ENCODE data around the gene OR5K4.

Gene OR5K4, protein sequence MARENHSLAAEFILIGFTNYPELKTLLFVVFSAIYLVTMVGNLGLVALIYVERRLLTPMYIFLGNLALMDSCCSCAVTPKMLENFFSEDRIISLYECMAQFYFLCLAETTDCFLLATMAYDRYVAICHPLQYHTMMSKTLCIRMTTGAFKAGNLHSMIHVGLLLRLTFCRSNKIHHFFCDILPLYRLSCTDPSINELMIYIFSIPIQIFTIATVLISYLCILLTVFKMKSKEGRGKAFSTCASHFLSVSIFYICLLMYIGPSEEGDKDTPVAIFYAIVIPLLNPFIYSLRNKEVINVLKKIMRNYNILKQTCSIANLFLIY

DNA sequence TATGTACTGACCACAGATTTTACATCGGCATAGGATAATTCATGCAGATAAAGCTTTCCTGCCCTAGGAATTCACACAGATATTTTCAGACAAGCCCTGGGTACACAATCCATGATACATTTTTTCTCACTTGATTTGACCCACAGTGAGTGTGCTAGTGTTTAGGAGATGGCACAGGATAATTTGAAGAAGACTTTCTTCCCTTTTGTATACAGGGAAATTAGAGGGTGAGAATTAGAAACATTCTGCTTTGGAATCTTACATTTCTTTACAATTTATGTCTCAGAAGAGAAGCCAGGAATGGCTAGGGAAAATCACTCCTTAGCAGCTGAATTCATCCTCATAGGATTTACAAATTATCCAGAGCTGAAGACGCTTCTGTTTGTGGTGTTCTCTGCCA is at the start of gene OR5K4:
OR5K4 (plus strand) TSS at position 301 of the 400 bp plus-strand sequence; CDS start at position 301, 0 bp downstream.
- DNase-seq (ENCODE audit: low spot score): no peak

DNA sequence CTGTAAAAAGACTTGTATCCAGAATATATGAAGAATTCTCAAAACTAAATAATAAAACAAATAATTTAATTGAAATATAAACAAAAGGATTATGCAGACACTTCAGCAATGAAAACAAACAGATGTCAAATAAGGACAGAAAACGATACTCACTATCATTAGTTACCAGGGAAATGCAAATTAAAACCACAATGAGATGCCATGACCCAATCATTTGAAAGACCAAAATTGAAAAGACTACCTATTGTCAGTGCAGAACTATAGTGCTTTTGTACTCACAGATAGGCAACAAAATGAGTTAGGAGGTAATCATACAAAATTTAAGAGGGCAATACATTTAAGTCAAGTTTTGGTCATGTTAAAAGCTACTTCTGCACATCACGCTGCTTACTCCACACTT is 31.6 kb upstream of the OR5K4 start:
- DNase-seq (ENCODE audit: low spot score): no peak

DNA sequence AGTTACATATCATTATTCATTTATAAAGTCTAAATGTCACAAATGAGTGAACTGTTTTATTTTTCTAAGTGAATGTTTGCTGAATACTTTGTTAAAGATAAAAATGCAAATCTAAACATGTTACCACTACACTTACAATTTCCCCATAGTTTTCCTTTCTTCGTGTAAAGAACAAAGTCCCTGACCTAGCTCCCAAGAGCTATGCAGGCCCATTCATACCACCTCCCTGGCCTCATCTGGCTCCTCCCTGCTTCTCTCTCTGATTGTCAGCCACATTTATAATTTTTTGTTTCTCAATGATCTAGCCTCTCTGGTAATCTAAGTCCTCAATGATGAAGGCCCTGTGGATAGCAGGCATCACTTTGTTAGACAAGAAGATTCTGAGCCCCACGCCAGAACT is 31.0 kb upstream of the OR5K4 start:
- no peak for DNase-seq (ENCODE audit: low spot score)

DNA sequence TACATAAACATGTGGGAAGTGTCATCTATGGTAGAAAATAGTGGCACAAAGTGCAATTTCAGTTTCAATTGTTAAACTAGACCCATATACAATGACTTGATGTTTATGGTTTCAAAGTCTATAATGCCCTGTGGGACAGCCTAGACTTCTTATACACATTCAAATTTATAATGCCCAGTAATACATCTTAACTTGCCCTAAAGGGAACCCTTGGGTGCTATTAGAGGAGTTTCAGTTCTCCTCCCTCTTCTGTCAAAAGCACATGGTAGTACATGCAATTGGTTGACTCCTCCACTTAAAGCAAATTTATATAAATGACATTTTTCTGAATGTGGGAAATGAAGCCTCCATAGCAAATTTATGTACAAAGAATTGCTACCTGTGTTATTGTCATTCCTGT is 30.2 kb upstream of the OR5K4 start:
- no peak for DNase-seq (ENCODE audit: low spot score)

DNA sequence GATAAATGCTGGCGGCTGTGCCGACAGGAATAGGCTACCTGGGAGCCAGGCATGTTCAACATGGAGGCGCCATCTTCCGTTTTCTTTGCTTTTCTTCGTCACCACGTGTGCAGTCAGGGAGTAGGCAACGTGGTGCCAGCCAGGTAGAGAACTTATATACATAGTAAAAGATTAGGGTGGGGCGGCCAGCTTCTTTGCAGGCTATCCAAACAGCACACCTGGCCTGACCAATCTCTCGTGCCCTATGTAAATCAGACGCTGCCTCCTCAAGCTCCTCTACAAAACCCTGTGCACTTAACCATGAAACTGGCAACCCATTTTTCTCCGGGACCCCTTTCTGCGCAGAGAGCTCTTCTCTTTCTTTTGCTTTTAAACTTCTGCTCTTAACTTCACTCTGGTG is 28.6 kb upstream of the OR5K4 start:
- DNase-seq (ENCODE audit: low spot score): no peak

DNA sequence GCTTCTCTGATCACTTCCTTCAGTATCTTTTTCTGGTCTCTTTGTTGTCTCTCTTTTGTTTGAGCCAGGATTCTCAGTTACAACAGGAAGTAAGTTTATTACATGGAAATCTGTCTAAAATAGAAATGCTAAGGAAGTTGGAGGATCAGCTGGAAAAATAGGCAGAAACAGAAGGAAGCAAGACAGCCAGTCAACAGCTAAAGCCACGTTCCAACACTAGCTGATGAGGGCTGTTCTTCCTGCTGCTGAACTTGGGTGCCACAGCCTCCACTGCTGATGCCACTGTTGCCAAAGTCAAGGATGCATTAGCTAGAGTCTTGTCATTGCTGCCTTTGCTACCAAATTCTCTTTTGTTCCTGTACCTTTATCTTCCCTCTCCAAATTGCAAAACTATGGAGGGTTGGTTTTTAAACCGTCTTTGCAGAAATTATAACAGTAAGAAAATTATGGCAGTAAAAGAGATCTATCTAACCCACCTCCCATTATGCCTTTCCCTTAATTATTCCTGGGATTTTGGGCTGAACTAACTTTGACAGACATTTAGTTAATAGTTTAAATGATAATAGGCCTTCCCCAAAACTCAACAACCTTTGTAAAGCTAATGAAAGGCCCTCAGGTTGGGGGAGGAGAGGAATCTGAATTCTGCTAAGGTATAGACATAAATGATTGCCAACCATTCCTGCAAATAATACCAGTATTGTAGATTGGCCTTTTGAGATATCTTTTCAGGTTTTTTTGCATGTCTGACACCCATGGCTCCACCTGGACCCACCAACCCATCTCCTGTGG is 27.4 kb upstream of the OR5K4 start:
- no peak for DNase-seq (ENCODE audit: low spot score)

DNA sequence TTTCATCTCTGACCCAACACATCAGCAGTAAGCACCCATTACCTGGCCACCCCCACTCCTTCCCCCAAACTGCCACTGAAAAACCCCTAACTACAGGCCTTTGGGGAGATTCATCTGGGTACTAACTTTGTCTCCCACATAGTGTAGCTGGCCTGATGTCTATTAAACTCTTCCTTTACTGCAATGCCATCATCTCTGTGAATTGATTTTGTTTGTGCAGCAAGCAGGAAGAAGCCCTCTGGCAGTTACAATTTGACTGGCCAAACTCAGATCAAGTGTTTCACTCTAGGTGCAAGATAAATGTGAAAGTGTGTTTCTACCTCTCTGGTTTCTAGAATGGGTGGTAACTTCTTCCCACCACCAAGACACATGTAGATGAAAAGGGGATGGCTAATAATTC is 26.7 kb upstream of the OR5K4 start:
- no peak for DNase-seq (ENCODE audit: low spot score)

DNA sequence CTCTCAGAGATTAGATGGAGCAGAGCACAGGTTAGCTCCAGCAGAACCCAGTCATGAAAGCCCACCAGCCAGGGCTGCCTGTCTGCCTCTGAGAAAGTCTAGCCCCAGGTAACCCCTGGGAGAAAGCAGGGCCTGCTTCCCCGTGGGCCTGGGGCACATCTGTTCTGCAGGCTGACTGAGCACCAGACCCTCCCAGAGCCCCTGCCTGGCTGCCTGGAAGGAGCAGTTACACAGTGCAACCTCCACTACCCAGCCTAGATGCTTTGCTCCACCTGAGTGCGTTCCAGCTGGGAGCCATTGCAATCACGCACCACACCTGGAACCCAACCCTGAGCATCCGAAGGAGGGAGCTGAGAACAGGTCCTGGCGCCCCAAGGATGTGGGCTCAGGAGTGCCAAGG is 24.7 kb upstream of the OR5K4 start:
- no peak for DNase-seq (ENCODE audit: low spot score)

DNA sequence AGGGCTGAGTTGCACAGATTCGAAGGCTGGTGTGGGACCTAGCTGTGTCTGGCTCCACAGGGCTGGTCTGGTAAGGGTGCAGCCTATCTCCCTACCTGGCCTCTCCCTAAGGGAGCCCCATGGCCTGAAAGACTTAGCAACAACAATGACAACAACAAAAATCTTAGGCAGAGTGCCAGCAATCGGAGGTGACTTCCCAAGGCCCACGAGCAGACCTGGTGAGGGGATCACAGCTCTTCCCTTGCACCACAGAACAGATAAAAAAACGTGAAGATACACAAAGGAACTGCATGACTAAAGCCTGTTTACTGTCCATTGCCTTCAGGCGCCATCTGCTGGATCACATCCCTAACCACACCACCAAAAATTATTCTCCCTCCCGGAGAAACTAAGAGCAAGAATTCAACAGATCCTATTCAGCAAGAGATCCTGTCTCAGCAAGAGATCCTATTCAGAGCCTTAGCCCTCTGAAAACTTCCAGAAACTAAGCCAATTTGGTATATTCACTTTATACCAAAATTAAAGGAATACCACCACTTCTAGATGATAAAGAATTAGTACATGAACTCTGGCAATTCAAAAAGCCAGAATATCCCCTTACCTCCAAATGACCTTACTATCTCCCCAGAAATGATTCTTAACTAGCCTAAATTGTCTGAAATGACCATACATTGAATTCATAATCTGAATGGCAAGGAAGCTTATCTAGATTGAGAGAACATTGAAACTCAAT is 24.1 kb upstream of the OR5K4 start:
- peak; percentile 67 for DNase-seq (ENCODE audit: low spot score)

DNA sequence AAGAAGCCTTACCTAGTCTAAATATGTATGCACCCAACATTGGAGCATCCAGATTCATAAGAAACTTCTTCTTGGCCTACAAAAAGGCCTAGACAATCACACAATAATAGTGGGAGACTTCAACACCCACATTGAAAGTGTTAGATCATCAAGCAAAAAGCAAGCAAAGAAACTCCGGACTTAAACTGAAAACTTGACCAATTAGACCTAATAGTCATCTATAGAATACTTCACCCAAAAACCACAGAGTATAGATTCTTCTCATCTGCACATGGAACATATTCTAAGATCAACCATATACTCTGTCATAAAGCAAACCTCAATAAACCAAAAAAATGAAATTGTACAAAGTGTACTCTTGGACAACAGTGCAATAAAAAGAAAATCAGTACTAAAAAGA is 22.3 kb upstream of the OR5K4 start:
- DNase-seq (ENCODE audit: low spot score): no peak

DNA sequence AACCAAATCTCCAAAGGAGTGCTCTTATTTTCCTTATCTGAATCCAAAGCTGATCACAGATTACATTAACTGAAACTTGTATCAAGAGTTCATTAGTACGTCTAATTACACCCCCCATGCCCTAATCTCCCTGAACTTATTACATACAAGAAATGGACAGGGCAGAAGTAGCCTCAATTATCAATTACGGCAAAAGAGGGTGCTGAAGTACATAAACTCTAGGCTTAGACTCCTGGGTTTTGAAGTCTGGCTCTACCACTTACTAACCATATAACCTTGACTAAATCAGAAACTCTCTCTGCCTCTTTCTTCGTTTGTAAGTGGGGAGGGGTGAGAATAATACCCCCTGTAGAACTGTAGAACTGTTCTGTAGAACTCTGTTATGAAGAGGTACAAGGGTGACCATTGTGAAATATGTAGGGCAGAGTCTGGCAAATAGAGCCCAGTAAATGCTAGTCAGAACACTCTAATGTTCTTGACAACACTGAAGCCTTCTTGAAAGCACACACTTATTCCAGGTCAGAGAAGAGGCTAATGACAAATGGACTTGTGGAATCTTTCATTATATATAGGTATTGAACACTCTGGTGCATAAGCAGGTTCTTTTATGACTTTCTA is 19.6 kb upstream of the OR5K4 start:
- peak; percentile 61 for DNase-seq (ENCODE audit: low spot score)

DNA sequence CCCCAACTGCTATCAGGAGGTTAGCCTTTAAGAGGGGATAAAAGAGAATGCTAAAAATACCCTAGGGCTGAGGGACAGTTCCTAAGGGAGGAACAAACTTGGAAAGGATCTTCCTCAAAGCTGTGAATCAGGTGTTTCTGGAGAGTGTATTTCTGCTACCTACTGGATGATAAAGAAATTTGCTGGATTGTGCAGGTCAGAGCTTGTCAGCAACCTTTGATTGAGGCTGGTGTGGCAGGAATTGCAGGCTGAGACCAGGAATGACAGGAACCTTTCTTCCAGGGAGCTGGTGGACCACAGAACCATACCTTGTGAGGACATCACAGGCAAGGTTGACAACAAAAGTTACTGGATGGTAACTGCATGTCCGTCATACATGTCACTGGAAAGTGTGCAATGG is 14.6 kb upstream of the OR5K4 start:
- no peak for DNase-seq (ENCODE audit: low spot score)

DNA sequence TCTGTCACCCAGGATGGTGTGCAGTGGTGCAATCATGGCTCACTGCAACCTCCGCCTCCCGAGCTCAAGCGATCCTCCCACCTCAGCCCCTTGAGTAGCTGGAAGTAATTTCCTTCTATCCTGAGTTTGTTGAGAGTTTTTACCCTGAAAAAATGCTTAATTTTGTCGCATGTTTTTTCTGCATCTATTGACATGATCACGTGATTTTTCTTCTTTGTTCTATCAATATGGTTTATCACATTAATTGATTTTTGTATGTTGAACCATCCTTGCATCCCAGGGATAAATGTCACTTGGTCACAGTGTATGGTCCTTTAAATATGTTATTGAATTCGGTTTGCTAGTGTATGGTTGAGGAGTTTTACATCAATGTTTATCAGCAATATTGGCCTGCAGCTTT is 11.9 kb upstream of the OR5K4 start:
- DNase-seq (ENCODE audit: low spot score): no peak

DNA sequence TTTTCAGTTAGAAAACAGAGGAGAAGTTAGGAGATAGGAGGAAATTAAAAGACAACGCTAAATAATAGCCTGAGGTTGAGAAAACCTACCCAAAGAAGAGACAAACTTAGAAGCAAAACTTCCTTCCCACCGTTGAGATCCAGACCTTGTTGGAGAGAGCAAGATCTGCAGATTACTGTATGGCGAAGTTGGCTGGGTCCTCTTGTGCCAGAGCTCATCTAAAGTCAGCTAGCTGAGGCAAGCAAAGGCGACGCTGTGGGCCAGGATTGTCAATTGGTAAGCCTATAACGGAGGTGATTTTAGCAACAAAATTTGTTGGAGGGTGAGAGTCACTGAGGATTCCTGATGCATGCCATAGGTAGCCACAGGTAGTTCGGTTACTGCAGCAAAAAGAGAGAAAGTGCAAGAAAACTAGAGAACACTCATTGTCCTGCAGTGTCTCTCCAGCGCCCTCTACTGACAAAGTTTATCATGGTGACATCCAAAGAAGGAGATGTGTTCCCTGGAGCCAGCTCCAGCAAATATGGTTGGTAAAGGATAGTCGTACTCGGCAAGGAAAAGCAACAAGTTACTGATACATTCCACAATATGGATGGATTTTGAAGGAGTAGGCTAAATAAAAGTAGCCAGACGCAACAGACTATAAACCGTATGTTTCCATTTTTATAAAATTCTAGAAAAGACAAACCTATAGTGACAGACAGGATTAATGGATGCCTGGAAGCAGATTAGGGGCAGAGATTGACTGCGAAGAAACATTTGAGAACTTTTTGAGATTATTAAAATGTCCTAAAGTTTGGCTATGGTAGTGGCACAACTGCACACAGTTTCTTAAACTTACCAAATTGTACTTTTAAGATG is 9.8 kb upstream of the OR5K4 start:
- DNase-seq (ENCODE audit: low spot score): peak; percentile 79

DNA sequence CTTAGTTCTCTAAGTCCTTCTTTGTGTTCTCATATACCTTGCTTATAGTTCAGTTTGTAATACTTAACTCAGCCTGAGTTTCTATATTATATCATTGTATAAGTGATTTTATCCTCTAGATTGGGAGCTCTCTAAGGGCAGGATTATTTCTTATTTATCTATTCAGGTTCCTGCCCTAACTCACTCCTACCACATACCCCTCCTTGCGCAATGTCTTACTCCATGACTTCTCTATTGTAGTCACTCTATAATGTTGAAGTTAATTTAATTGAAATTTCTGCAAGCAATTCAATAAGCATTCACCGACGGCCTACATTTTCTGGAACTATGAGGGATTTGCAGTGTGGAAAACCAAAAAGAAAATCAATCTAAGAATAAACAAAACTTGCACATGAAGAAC is 3.6 kb upstream of the OR5K4 start:
- no peak for DNase-seq (ENCODE audit: low spot score)

DNA sequence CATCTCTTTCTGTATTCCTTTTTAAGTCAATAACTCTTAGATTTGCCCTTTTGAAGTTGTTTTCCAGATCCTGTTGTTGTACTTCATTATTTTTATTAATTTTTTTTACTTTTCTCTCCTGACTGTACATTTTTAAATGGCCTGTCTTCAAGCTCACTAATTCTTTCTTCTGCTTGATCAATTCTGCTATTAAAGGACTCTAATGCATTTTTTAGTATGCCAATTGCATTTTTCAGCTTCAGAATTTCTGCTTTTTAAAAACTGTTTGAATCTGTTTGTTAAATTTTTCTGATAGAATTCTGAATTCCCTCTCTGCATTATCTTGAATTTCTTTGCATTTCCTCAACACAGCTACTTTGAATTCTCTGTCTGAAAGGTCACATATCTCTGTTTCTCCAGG is 5.6 kb downstream of the OR5K4 start:
- no peak for DNase-seq (ENCODE audit: low spot score)

DNA sequence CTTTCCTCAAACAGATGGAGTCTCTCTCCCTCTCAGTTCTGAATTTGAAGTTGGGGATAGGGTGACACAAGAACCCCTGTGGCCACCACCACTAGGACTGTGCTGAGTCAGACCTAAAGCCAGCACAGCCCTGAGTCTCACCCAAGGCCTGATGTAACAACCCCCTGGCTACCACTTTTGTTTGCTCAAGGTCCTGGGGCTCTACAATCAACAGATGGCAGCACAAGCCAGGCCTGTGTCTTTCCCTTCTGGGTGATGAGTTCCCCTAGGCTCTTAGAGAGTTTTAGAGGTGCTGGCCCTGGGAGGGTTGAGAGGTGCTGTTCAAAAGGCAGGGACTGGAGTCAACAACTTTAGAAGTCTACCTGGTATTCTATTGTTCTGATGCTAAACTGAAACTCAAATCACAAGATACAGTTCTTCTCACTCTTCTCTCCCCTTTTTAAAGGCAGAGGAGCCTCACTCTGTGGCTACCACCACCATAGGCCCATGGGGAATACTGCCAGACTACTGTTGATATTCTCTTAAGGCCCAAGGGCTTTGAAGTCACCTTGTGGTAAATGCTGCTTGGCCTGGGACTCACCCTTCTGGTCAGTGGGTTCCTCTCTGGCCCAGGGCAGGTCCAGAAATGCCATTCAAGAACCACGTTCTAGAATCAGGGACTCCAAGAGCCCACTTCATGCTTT is 6.5 kb downstream of the OR5K4 start:
- peak; percentile 22 for DNase-seq (ENCODE audit: low spot score)

DNA sequence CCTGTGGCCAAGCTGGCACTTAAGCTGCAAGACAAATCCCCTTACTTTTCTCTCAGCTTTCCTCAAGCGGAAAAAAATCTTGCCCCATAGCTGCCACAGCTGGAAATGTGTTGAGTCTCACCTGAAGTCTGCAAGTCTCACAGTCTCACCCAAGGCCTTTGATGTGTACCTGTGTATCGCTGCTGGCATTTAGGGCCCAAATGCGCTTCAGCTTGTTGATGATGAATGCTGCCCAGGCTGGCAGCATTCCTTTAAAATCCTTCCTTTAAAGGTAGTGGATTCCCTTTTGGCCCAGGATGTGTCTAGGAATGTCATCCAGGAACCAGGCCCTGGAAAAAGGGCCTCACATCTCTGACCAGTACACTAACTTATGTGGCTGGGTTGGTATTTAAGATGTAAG is 7.0 kb downstream of the OR5K4 start:
- no peak for DNase-seq (ENCODE audit: low spot score)

DNA sequence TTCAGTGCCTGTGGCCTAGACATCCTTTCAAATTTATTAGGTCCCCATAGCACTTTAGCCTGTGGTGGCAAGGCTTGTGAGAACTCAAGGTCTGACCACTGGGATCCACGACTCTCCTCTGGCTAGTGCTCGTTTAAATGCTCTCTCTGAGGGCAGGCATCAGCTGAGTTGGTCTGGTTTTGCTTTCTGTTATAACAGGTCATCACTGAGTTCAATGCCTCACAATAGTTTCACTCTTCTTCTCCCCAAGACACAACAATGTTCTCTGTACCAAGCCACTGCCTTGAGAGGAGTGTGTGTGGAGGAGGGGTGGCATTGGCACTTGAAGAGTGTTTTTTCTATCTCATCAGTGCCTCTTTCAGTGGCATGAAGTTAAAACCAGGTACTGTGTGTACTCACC is 7.6 kb downstream of the OR5K4 start:
- no peak for DNase-seq (ENCODE audit: low spot score)

DNA sequence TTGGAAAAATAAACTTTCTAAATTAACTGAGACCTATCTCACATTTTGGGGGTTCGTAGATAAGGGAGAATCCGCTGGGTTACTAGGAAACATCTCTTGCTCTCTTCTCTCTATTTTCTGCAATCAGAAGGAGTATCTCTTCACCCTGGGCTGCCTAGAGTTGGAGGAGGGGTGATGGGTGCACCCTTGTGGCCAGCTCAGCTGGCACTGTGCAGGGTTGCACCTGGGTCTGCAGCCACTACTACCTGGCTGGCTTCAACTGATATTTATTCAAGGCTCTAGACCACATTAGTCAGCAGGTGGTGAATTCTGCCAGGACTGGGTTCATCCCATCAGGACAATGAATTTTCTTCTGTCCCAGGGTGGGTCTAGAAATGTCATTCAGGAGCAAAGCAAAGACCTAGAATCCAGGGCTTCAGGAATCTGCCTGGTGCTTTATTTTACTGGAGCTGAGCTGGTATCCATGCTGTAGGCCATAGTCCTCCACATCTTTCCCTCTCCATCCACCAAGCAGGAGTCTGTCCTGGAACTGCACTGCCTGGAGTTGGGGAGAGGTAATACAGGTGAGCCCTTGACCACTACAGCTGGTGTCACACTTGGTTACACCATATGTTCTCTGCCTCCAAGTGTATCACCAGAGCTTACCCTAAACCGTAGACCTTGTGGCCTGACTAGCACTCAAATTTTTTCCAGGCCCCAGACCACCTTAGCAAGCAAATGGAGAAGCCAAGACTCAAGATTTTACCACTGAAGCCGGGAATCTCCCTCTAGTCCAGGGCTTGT is 14.0 kb downstream of the OR5K4 start:
- DNase-seq (ENCODE audit: low spot score): no peak

Measured in NAMALWA (cell line).